Inflammatory macrophage (primary cell): ENCODE measurements around the gene MAP3K14.
"Not testable (repeated sequence)": the region's sequence is repeated elsewhere in the genome, so short reads cannot be mapped to it uniquely, and the experiment has no call there.

Experiments
- DNase-seq, 2 donors: peaks; one replicate each; pipeline ENCODE4 v3.0.0-alpha.2; 2020 to 2022

Gene MAP3K14

DNA sequence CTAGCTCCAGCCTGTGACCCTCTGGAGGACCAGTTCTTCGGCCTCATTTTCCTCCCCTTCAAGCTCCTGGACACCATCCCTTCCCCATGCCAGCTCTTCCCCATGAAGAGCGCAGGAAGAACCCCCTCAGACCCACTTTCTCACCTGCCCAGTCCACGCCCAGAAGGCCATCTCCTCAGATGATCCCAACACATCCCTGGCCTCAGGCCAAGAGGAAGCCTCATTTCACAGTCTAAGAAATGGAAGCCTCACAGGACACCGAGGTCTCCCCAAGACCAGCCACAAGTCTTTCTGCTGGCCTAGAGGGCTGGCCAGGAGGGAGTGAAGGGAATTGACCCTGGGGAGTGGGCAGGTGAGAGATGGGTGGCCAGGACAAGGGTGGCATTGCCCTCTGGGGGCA is 62.9 kb downstream of the MAP3K14 start:
- no peak for DNase-seq

DNA sequence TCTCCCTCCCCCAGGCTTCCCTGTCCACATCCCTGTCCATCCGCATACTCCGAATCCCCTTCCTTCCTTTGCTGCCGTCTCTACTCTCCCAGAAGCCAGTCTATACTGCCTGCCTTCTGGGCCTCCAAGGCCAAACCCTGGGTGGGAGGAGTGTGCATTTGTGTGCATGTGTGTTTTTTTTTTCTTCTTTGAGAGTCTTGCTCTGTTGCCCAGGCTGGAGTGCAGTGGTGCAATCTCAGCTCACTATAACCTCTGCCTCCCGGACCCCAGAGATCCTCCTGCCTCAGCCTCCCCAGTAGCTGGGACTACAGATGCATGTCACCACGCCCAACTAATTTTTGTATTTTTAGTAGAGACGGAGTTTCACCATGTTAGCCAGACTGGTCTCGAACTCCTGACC is 63.6 kb downstream of the MAP3K14 start:
- not testable (repeated sequence) for DNase-seq

DNA sequence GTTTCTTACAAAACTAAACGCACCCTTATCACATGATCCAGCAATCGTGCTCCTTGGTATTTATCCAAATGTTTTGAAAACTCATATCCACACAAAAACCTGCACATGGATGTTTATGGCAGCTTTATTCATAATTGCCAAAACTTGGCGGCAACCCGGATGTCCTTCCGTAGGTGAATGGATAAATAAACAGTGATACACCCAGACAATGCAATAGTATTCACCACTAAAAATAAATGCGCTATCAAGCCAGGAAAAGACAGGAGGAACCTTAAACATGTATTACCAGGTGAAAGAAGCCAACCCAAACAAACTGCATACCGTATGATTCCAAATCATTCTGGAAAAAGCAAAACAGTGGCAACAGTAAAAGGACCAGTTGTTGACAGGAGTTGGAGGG is 64.9 kb downstream of the MAP3K14 start:
- no peak for DNase-seq

DNA sequence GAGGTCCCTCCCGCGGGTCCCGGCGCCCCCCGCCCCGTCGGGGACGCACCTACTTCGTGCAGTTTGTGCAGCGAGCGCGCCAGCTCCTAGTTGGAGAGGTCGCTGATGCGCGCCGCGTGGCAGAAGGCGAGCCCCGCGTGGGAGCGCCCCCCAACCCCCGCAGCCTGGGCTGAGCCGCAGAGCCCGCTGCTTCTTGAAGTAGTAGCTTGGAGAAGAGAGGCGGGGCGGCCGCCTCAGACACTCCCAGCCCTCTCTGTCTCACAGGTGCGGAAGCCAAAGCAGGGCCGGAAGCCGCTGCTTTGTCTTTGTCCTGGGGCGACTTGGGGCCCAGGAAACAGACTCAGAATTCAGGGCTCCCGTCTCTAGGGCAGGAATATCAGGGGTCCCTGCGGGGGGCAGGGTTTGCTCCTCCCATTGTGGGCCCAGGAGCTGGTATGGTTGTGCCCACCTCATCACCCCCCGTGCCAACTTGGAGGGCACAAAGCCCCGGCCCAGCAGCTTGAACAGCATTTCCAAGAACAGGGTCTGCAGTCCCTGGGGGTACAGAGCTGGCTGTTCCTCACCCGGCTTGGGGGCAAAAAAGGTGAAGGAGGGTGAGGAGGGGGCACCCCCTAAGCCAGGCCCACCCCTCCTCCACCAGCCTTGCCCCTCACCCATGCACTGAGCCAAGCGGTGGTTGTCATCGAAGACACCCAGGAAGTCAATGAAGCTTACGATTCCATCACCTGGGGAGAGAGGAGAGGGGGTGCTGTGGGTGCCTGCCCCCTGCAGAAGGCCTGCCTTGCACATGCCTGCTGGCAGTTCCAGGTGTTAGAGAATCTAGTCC is 68.5 kb downstream of the MAP3K14 start:
- peak in 1 of 2 donors; percentile 41 for DNase-seq

DNA sequence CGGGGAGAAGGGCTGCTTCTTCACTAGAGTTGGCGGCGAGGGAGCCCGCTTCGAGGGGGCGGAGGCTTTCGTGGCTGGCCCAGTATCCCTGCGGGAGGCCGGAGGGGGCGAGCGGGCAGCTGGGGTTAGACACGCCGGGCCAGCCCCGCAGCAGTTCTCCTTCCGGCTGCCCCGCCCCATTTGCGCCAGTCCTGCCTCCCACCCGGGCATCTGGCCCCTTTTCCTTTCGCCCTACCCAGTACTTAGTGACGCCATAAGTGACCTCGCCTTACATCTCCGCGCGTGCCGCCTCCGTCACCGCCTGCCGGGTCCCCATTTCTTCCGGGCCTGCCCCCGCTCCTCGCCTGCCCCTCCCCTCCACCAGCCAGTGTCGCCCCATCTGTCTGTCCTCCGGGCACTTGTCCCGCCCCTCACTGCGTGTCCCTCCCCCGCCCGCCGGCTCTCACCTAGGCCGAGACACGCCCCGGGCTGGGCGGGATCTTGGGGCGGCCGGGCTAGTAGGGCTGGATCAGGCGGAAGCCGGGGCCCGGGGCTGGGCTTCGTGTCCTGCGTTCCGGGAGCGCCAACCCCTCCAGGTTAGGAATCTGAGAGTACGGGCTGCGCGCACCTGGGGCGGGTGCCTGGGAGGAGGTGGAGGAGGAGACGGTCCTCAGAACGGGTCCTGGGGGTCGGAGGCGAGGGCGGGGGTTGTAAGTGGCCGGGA is 69.2 kb downstream of the MAP3K14 start:
- peak; percentile 67 to 88 for DNase-seq

DNA sequence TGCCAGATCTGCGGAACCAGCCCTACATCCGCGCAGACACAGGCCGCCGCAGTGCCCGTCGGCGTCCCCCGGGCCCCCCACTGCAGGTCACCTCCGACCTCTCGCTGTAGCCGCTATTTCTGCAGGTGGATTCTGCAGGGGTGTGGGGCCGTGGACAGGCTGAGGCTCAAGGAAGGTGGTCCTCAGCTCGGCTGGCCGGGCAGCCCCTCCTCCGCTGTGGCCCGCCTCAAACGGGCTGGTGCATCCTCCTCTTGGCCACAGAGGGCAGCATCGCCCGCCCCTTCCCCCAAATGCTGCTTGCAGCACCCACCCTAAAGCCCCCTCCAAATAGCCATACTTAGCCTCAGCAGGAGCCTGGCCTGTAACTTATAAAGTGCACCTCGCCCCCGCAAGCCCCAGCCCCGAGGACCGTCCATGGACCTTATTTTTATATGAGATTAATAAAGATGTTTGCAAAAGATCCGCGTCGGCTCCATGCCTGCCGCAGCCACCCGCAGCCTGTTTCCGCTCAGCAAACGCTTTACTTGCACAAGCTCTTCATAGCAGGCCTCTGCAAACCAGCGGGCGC is 69.9 kb downstream of the MAP3K14 start:
- DNase-seq: no peak

DNA sequence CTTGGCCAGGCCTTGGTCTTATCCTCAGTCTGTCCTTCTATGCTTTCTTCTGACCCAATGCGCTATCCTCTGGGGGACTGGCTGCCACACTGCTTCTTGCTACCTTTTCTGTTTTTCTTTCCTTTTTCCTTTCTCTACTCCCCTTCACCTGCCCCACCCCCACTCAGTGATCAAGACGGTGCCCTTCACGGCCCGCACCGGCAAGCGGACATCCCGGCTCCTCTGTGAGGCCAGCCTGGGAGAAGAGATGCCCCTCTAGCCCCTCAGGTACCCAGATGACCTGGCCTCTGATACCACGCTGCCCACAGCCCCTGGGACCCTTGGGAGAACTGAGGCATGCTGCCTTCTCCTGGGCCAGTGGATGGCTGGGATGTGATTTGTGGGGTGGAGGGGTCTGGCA is 70.5 kb downstream of the MAP3K14 start:
- DNase-seq: no peak

DNA sequence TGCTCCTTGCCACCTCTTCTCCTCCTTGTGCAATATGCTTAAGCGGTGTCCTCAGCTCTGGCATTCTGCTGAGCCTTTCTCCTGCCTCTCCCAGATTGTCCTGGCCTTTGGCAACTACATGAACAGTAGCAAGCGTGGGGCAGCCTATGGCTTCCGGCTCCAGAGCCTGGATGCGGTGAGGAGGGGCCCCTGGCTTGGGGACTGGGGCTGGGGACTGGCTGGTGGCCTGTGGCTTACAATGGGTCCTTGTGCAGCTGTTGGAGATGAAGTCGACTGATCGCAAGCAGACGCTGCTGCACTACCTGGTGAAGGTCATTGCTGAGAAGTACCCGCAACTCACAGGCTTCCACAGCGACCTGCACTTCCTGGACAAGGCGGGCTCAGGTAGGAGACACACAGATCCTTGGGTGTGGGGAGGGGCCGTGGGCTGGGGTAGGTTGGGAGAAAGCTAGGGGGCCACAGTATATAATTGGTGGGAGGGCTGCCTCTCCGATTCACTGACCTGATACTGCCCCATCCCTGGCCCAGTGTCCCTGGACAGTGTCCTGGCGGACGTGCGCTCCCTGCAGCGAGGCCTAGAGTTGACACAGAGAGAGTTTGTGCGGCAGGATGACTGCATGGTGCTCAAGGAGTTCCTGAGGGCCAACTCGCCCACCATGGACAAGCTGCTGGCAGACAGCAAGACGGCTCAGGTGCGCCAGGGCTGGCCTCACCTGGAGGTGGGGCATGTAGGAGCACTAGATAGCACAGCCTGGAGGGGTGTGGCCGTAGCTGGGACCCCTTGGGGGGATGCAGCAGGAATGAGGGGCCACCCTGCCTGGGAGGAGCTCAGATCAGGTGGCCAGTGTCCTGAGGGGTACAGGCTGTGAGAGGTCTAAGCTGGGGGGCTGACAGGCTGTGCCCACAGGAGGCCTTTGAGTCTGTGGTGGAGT is 71.8 kb downstream of the MAP3K14 start:
- DNase-seq: no peak

DNA sequence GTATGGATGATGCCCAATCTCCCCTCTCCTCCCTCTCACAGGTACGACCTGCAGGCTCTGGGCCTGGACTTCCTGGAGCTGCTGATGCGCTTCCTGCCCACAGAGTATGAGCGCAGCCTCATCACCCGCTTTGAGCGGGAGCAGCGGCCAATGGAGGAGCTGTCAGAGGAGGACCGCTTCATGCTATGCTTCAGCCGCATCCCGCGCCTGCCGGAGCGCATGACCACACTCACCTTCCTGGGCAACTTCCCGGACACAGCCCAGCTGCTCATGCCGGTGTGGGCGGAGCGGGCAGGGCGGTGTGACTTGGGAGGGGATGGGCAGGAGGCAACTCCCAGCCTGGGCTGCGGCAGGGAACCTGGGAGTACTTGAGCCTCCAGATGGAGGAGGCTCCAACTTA is 73.1 kb downstream of the MAP3K14 start:
- DNase-seq: no peak

DNA sequence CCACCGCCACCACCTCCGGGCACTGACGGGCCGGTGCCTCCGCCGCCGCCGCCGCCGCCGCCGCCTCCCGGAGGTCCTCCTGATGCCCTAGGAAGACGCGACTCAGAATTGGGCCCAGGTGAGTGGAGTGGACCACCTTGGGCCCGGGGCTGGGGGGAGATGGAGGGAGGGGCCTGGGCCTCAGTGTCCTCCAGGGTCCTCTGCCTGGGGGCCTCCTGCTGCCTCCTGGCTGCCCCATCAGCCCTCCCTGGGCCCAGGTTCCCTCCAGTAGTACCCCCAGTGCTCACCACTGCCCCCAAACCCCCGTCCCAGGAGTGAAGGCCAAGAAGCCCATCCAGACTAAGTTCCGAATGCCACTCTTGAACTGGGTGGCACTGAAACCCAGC is 74.8 kb downstream of the MAP3K14 start:
- no peak for DNase-seq

DNA sequence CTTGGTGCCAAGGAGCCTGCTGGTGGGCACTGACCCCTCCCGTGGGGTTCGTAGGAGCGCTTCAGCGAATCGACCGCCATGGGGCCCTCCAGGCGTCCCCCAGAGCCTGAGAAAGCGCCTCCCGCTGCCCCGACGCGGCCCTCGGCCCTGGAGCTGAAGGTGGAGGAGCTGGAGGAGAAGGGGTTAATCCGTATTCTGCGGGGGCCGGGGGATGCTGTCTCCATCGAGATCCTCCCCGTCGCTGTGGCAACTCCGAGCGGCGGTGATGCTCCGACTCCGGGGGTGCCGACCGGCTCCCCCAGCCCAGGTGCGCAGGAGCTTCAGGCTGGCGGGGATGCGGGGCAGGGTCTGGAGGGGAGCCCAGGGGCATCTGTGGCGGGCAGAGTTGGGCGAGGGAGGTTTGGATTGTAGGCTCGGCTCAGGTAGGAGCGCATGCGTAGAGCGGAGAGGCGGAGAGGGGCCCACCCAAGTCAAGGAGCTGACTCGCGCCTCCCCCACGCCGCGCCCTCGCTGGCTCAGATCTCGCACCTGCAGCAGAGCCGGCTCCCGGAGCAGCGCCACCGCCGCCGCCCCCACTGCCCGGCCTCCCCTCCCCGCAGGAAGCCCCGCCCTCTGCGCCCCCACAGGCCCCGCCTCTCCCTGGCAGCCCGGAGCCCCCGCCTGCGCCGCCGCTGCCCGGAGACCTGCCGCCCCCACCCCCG is 75.3 kb downstream of the MAP3K14 start:
- no peak for DNase-seq

DNA sequence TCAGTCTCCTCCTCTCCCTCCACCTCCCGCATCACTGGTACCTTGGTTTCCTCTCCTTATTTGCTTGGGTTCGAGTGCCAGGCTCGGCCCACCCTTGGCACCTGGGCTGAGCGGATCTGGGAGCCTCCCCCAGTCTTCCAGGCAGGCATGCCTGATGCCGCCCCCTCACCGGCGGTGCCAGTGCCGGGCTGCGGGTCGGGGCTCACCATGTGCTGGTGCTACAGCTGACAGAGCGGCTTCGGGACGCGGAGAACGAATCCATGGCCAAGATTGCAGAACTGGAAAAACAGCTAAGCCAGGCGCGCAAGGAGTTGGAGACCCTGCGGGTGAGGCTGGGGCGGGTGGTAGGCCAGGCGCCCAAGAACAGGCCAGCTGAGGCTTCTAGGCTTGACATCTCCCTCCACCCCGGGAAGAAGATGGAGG is 75.9 kb downstream of the MAP3K14 start:
- no peak for DNase-seq

DNA sequence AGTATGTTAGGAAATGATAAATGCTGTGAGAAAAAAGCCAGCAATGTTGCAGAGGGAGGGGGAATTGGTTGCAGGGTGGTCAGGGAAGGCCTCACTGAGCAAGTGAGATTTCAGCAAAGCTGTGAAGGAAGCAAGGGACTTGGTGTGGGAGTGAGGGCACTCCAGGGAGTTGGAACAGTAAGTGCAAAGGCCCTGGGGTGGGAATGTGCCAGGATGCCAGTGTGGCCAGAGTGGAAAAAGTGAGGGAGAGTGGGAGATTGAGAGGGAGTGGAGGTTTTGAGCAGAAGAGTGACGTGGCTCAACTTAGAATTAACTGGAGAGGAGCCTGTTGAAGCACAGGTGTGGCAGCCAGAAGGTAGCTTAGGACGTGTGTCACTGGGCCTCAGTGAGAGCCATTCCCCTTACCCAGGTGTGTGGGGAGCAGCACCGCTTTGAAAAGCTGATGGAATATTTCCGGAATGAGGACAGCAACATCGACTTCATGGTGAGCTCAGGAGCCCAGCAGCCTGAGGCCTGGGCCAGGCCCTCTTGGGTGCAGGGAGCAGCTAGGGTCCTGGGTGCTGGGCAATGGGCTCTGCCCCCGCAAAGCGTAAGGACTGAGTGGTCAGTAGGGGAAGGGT is 78.6 kb downstream of the MAP3K14 start:
- no peak for DNase-seq

DNA sequence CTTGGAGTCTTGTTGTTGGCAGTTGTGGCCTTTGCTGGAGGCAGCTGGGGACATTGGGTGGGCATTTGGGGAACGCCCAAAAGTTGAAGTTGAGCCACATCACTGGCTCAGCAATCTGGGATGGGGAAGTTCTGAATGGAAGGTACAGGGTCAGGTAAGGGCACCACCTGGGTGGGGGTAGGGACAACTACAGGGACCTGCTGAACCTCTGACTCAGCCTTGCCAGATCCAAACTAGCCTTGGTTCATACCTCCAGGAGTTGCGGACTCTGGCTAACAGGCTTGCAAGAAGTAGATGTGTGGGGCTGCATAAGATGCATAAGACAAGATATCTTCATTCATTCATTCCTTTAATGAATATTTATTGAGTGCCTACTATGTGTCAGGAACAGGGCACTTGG is 79.1 kb downstream of the MAP3K14 start:
- no peak for DNase-seq

DNA sequence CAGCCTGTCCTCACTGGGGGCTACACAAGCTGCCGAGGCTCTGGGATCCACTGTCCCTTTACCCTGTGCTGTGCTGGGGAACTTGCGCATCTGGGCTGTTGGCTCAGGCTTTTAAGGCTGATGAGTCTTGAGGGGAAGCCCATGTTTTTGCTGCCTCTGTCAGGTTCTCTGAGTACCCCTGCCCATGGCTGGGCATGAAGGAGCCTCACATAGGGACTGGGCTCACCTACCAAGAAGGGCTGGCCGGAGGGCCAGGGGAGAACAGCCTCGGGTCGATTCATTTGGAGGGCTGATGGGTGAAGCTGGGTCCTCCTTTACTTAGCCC is 80.6 kb downstream of the MAP3K14 start:
- DNase-seq: no peak

DNA sequence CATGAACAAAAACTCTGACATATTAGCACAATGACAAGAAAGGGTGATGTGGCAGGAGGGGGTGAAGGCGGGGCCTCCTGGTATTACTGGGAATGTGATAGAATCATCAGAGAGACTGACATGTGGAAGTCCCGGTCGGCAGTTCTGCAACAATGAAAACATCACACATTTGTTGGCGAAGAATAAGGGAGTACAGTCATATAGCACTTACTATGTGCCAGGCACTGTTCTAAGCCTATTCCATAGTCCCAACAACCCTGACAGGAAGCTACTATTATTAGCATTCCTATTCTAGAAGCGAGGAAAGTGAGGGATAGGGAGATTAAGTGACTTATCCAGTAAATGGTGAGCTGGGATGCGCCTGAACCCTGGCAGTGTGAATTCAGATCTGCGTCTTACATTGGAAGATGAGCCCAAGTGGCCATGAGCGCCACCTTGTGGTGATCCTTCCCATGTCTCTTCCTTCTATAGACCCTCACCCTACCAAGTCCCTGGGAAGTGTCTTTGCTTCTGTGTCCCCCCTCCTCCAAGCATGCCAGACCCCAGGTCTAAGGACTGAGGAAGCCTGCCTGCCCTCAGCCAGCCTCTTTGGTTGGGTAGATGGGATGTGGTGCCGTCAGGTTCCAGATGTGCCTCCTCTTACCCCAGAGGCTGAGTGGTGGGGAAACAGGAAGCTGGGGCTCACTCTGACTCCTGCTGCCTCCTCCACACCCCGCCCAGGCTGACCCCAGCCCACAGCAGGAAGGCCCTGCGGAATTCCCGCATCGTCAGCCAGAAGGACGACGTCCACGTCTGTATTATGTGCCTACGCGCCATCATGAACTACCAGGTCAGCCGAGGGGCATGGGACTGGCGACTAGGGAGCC is 81.2 kb downstream of the MAP3K14 start:
- DNase-seq: peak; percentile 78

DNA sequence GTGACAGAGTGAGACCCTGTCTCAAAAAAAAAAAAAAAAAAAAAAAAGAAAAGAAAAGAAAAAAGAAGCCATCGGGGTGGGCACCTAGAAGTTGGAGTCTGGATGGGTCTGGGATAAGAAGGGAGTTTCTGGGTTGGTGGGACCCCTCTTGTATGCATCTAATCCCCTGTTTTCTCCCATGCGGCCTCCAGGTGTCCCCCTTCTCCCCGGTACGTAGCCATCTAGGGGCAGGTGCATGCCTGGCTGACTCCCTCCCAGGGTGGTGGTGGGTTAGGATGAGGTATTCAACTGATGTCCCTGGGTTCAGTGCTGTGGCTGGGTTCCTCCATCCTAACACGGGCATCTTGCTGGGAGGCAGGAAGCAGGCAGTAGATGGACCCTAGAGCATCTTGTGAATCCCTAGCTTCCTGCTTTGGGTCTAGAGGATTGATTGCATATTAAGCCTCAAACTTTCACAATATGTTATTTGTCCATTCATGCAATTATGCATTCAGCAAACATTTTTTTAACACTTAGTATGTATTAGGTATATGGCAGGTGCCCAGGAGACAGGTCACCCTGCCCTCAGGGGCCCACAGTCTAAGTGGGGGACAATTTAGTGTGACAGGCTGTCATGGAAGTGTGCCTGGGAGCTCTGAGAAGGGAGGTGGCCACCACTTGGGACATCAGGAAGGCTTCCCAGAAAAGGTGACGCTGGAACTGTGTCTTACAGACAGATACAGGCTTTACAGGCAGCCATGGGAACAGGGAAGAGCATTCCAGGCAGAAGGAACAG is 82.0 kb downstream of the MAP3K14 start:
- DNase-seq: peak in 1 of 2 donors; percentile 62

DNA sequence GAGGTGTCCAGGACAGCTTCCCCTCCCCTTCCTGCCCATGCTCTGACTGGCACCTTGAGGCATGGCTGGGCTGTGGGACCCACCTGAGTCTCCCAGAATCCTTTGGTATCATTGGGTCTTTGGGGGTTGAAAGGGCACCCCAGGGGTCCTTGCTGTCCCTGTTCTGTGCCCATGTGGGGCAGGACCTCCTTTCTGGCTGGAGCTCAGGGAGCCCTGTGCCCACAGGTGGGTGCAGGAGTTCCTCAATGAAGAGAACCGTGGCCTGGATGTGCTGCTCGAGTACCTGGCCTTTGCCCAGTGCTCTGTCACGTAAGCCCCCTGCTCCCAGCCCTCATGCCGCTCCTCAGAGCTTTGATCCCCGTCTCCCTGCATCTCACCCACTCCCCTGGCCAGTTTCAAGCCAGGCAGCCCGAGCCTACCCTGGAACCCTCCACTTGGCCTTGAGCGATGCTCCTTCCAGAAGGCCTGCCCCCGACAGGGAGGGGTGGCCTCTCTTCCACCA is 83.3 kb downstream of the MAP3K14 start:
- DNase-seq: no peak

DNA sequence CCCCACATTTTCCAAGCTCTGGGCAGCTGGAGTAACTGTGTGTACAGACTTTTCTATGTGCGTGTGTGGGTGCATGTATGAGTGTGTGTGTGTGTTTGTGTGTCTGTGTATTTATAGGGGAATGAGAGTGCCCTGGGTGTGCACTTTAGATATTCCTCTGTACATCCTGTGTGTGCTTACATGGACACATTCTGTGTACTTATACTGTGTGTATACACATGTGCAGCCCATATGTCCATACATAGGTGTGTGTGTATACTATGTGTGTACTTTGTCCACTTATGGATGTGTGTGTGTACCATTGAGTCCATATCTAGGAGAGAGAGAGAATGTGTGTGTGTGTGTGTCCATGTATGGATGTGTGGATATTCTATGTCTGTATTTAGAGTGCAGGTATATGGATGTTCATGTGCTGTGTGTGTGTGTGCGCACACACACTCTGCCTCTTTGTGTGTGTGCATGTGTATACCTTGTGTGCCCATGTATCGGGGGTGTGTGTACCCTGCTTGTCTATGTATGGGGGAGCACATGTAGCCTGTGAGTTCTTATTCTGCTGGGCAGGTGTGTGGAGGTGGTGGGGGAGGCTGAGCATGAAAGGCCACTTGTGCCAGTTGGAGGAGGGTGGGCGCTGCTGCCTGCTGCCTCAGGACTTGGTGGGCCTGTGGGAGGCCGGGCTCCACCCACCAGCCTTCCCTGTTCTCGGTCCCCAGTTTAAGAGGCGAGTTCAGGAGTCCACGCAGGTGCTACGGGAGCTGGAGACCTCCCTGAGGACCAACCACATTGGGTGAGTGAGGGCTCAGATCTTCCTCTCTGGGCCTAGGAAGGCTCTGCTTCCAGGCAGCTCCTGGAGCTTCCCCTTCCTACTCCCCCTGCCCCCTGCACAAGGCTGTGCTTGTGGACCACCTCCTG is 84.1 kb downstream of the MAP3K14 start:
- DNase-seq: no peak
